ENCODE results near the gene ABHD4.
A peak's percentile ranks its signal among the peaks of the same experiment; 100 is the strongest.

- TF ChIP-seq CTCF (conservative IDR thresholded peaks at IDR 0.05; ENCODE audit: low read length) (0 out of 2 replicates have a peak, but pooled peaks have one; percentile 10), EZH2phosphoT487 (IDR thresholded peaks at IDR 0.05; ENCODE audit: borderline replicate concordance) (no peak)
These were observed 15.1 kb downstream of the ABHD4 start for GRCh38 chr14:22613106-22613695.
